GM12878 (cell line): ENCODE data around the gene EWSR1. TPM values are rescaled to one million over a fixed set of nuclear protein-coding genes. Genes with fewer than 3 reads are reported as not detected.

ENCODE experiments used
- ATAC-seq: fragments of 200-7000 bp; cut with Tn5 transposase; 3 replicates; pipeline ENCODE4 v1.9.1; 2020; ENCODE audit warnings: mild to moderate bottlenecking, moderate library complexity
- BruUV-seq: library from RNA; stranded (reverse); fragments of 400-500 nt; replicated peaks from 2 replicates; lab custom pipeline; 2021; lab: Mats Ljungman, UMichigan
- CTCF ChIA-PET: fragments of 300-600 bp; sonication (Branson Sonifier 250); formaldehyde crosslinking; extraction: SDS; loops from one replicate; lab custom pipeline; 2021; ENCODE audit warnings: inconsistent platforms; lab: Yijun Ruan, JAX
- POLR2A ChIA-PET: fragments of 350-600 bp; formaldehyde crosslinking; extraction: SDS; loops from one replicate; lab custom pipeline; 2021; ENCODE audit warnings: inconsistent platforms; lab: Charles Lee
- RAD21 ChIA-PET: fragments of 300-600 bp; sonication (Branson Sonifier 250); formaldehyde crosslinking; loops from one replicate; lab custom pipeline; 2023; ENCODE audit warnings: antibody characterized with exemption; ENCODE audit not compliant: unreplicated experiment; lab: Charles Lee
- SMC1A ChIA-PET: fragments of 300-600 bp; sonication (Branson Sonifier 250); formaldehyde crosslinking; loops from one replicate; lab custom pipeline; 2023; ENCODE audit not compliant: unreplicated experiment, uncharacterized antibody; lab: Charles Lee
- DNase-seq: peaks from one replicate; pipeline ENCODE4 v3.0.0-alpha.2; 2011; ENCODE audit warnings: low read depth, low spot score
- FAIRE-seq: peaks from 3 replicates; lab custom pipeline; 2011; peaks lifted over from hg19 to GRCh38; lab: Jason Lieb, UNC
- H2AFZ ChIP-seq: 2 replicates; pipeline ENCODE4 v1.6.0; 2011; ENCODE audit warnings: low read depth, low read length, control low read depth; ENCODE audit not compliant: control insufficient read depth
- H3K27ac ChIP-seq: 2 replicates; pipeline ENCODE4 v1.5.1; 2011; ENCODE audit warnings: control low read depth; ENCODE audit not compliant: control insufficient read depth, insufficient read depth
- H3K27me3 ChIP-seq, 2 experiments: replicated peaks in 1 of 2; 2 replicates each; pipeline versions ENCODE4 v1.6.0 to v1.6.1; 2011; ENCODE audit warnings: low read length in 1 of 2; ENCODE audit not compliant: control insufficient read depth in 2 of 2, insufficient read depth in 2 of 2
- H3K36me3 ChIP-seq, 2 experiments: 2 replicates each; pipeline ENCODE4 v1.5.1; 2011; ENCODE audit warnings: low read length in 1 of 2; ENCODE audit not compliant: control insufficient read depth in 2 of 2, insufficient read depth in 2 of 2
- H3K4me1 ChIP-seq: 2 replicates; pipeline ENCODE4 v1.6.1; 2011; ENCODE audit warnings: mild to moderate bottlenecking, low read length, moderate library complexity, mixed read lengths; ENCODE audit not compliant: control insufficient read depth, insufficient read depth
- H3K4me2 ChIP-seq: 2 replicates; pipeline ENCODE4 v1.6.0; 2011; ENCODE audit warnings: control low read depth; ENCODE audit not compliant: control insufficient read depth, insufficient read depth
- H3K4me3 ChIP-seq: fragments of 200-600 bp; sonication (generic); 2 replicates; pipeline ENCODE4 v1.5.1; 2016
- H3K79me2 ChIP-seq: 2 replicates; pipeline ENCODE4 v1.6.0; 2011; ENCODE audit warnings: low read length; ENCODE audit not compliant: control insufficient read depth, insufficient read depth
- H3K9ac ChIP-seq: 2 replicates; pipeline ENCODE4 v1.8.0; 2011; ENCODE audit warnings: low read length, control low read depth, mixed read lengths; ENCODE audit not compliant: control insufficient read depth, insufficient read depth
- H3K9me3 ChIP-seq: replicated peaks from 3 replicates; pipeline ENCODE4 v1.5.1; 2011; ENCODE audit warnings: mild to moderate bottlenecking, low read length; ENCODE audit not compliant: control insufficient read depth, insufficient read depth
- H4K20me1 ChIP-seq: 2 replicates; pipeline ENCODE4 v1.6.0; 2011; ENCODE audit not compliant: control insufficient read depth, insufficient read depth
- CEBPB ChIP-seq, 2 experiments: fragments of 150-350 bp in 1 of 2; IDR thresholded peaks; 2 replicates each; pipeline ENCODE4 v1.6.1; 2012 to 2014; ENCODE audit warnings: low read depth in 2 of 2, low read length in 2 of 2, borderline replicate concordance in 1 of 2, inconsistent platforms in 1 of 2
- POLR2A ChIP-seq: IDR thresholded peaks from 2 replicates; pipeline ENCODE4 v1.6.1; 2011; ENCODE audit warnings: low read depth, mild to moderate bottlenecking, low read length
- TCF3 ChIP-seq: IDR thresholded peaks from 2 replicates; pipeline ENCODE4 v1.6.1; 2012; ENCODE audit warnings: low read depth, mild to moderate bottlenecking, low read length, borderline replicate concordance; ENCODE audit not compliant: insufficient read depth
- WGBS: methylation state at CpG from one replicate; pipeline ENCODE4 v1.1.6; 2016; ENCODE audit warnings: low lambda C conversion rate; ENCODE audit not compliant: insufficient replicate concordance, insufficient coverage; ENCODE audit errors: missing lambda C conversion rate; 5-methylcytosine and 5-hydroxymethylcytosine counted together
- in situ Hi-C: fragments of 300-500 bp; cut with MboI; formaldehyde crosslinking; loops from 9 replicates; pipeline ENCODE4 v1.14.3; 2018; ENCODE audit warnings: mixed read lengths
- intact Hi-C: fragments of 100-400 bp; cut with micrococcal nuclease; formaldehyde crosslinking; loops from one replicate; pipeline ENCODE4 v1.14.2; 2022; ENCODE audit not compliant: unreplicated experiment
- polyA plus RNA-seq, 11 experiments: library from polyadenylated mRNA; depleted of rRNA in 4 of 11; unstranded in 6 of 11; stranded (reverse) in 5 of 11; fragments of >200 nt; fragmentation: Nextera tagmentation in 4 of 11; fragmentation: Illumina TruSeq in 1 of 11; extraction: Ambion mirVana in 4 of 11; extraction: Trizol in 1 of 11; gene quantifications; 1 replicate in 1 of 11; 2 replicates in 10 of 11; pipeline versions ENCODE4 v1.2.1 to v1.2.3, GENCODE V29; 2011 to 2016; ENCODE audit warnings: inconsistent platforms in 2 of 11, missing spikeins in 2 of 11, low read depth in 1 of 11
- total RNA-seq, 4 experiments: library from RNA; depleted of rRNA in 3 of 4; stranded (reverse); fragments of >200 nt in 3 of 4; fragmentation: Illumina TruSeq in 1 of 4; extraction: Trizol in 1 of 4; gene quantifications; 2 replicates each; pipeline versions ENCODE4 v1.2.1 to v1.2.3, GENCODE V29; 2013 to 2021
- TF ChIP-seq, protein P1 (sequence below): fragments of 450-650 bp; IDR thresholded peaks from 2 replicates; pipeline ENCODE4 v1.6.1; 2018; ENCODE audit warnings: borderline replicate concordance, mild to moderate bottlenecking; ENCODE audit not compliant: partially characterized antibody
- TF ChIP-seq, protein P2 (sequence below): fragments of 450-650 bp; IDR thresholded peaks from 2 replicates; pipeline ENCODE4 v1.6.1; 2017; ENCODE audit warnings: mild to moderate bottlenecking, low read depth, inconsistent platforms; ENCODE audit not compliant: poor library complexity, severe bottlenecking

The EWSR1 gene
- total and polyA plus RNA-seq, 10 of the 15 experiments (the other 5 are each of a cell fraction or from before 2014, with no cell fraction given) = 130 to 480 (median 356) TPM

DNA sequence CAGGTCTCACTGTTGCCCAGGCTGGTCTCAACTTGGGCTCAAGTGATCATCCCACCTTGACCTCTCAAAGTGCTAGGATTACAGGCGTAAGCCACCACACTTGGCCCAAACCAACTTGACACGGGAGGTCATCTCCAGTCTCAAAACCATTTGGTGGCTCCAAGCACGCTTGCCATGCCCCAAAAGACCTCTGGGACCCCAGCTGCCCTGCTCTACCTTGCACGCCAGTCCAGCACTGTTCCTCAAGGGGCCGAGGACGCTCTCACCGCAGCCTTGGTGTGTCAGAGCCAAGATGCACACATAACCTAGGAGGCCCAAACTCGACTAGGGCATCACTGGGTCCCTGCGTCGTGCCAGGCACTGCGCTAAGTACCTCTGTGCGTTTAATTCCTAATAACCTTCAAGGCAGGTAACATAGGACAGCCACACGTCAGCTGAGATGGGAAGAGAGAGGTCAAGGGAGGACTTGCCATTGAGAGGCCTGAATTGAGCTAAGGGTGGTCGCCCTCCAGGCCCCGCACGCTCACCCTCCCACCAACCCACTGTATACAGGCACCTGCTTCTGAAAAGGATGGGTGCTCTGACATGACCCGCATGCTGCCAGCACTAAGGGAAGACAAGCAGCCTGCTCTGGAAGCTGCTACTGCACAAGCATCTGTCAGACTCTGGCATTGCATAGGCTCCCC lies 33.8 kb downstream of the EWSR1 start:
- no TSS peak for BruUV-seq

DNA sequence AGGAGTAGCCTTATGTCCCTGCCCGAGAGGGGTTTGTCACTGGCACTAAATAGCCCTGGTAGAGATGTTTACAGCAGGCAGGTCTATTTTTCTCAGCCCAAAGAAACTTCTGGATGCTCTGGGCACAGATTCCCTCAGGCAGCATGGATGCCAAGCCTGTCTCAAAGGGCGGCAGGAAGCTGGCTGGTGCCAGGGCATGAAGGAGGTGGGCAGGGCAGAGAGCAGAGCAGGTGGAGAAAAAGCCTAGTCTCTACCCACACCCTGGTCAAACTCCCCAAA lies 34.3 kb downstream of the EWSR1 start:
- FAIRE-seq (no peak), DNase-seq (no peak), ATAC-seq (no peak)
- POLR2A ChIA-PET = no interaction called here
- H3K27me3 ChIP-seq = peaks cover 2 to 7% of the 10 kb centered on the region in 2 experiments; a peak in 2 of 4 replicates
- H3K4me3 ChIP-seq = no peak overlapping the region
- no peaks in the 10 kb centered on the region; the same call in 2 of the 3 replicates for H3K9me3 ChIP-seq
- SMC1A ChIA-PET = no interaction called here
- H3K36me3 ChIP-seq = peaks cover 17 to 23% of the 10 kb centered on the region in 2 experiments
- TF ChIP-seq, protein P1, sequence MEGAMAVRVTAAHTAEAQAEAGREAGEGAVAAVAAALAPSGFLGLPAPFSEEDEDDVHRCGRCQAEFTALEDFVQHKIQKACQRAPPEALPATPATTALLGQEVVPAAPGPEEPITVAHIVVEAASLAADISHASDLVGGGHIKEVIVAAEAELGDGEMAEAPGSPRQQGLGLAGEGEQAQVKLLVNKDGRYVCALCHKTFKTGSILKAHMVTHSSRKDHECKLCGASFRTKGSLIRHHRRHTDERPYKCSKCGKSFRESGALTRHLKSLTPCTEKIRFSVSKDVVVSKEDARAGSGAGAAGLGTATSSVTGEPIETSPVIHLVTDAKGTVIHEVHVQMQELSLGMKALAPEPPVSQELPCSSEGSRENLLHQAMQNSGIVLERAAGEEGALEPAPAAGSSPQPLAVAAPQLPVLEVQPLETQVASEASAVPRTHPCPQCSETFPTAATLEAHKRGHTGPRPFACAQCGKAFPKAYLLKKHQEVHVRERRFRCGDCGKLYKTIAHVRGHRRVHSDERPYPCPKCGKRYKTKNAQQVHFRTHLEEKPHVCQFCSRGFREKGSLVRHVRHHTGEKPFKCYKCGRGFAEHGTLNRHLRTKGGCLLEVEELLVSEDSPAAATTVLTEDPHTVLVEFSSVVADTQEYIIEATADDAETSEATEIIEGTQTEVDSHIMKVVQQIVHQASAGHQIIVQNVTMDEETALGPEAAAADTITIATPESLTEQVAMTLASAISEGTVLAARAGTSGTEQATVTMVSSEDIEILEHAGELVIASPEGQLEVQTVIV = no peak
- no TSS peak for BruUV-seq
- 97% methylated on average over 2 of the region's 2 CpGs for WGBS
- H4K20me1 ChIP-seq = no peaks in the 10 kb centered on the region
- H2AFZ ChIP-seq = no peak overlapping the region
- H3K9ac ChIP-seq = no peak overlapping the region
- no peaks in the 10 kb centered on the region for H3K79me2 ChIP-seq
- CTCF ChIA-PET = no interaction called here
- no peaks in the 10 kb centered on the region; the same call in 1 of the 2 replicates for H3K4me1 ChIP-seq
- RAD21 ChIA-PET = no interaction called here
- no peak overlapping the region for H3K4me2 ChIP-seq
- in situ Hi-C loops = no loop called here
- intact Hi-C loops = no loop called here
- no peak overlapping the region for H3K27ac ChIP-seq

More for the DNA sequence above, 33.8 kb downstream of the EWSR1 start:
- in situ Hi-C loops = no loop called here
- CTCF ChIA-PET = no interaction called here
- Histone ChIP-seq H3K27ac (no peak overlapping the region), H3K4me3 (no peak overlapping the region), H3K79me2 (no peaks in the 10 kb centered on the region), H3K9ac (no peak overlapping the region), H2AFZ (no peak overlapping the region), H3K9me3 (no peaks in the 10 kb centered on the region; the same call in 2 of the 3 replicates), H3K4me2 (no peak overlapping the region), H4K20me1 (no peaks in the 10 kb centered on the region), H3K36me3 (peaks cover 21 to 27% of the 10 kb centered on the region in 2 experiments), H3K27me3 (peaks cover 2 to 7% of the 10 kb centered on the region in 2 experiments; a peak in 2 of 4 replicates), H3K4me1 (no peaks in the 10 kb centered on the region; the same call in 1 of the 2 replicates)
- intact Hi-C loops = no loop called here
- FAIRE-seq (no peak), DNase-seq (no peak), ATAC-seq (peak; percentile 7; the same call in 2 of the 3 replicates)
- SMC1A ChIA-PET = no interaction called here
- RAD21 ChIA-PET = no interaction called here
- TF ChIP-seq, protein P2, sequence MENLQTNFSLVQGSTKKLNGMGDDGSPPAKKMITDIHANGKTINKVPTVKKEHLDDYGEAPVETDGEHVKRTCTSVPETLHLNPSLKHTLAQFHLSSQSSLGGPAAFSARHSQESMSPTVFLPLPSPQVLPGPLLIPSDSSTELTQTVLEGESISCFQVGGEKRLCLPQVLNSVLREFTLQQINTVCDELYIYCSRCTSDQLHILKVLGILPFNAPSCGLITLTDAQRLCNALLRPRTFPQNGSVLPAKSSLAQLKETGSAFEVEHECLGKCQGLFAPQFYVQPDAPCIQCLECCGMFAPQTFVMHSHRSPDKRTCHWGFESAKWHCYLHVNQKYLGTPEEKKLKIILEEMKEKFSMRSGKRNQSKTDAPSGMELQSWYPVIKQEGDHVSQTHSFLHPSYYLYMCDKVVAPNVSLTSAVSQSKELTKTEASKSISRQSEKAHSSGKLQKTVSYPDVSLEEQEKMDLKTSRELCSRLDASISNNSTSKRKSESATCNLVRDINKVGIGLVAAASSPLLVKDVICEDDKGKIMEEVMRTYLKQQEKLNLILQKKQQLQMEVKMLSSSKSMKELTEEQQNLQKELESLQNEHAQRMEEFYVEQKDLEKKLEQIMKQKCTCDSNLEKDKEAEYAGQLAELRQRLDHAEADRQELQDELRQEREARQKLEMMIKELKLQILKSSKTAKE = no peak
- TF ChIP-seq POLR2A (peak; percentile 45), TCF3 (0 out of 2 replicates have a peak, but pooled peaks have one; percentile 15), CEBPB (IDR thresholded peaks at IDR 0.05; ENCODE audit: borderline replicate concordance in 1 of 2, low read depth in 2 of 2, low read length in 2 of 2) (no peak)
- 72% methylated on average over 17 of the region's 17 CpGs for WGBS
- POLR2A ChIA-PET = no interaction called here
